WTC11 (cell line): ENCODE results near the gene ZNF280D. TPM values are rescaled to one million over a fixed set of nuclear protein-coding genes. Genes with fewer than 3 reads are reported as not detected.

Experiments
- ATAC-seq: fragments of 200-7000 bp; cut with Tn5 transposase; 2 replicates; pipeline ENCODE4 v1.10.0; 2021; ENCODE audit warnings: mild to moderate bottlenecking, moderate library complexity
- CTCF ChIA-PET: fragments of 300-600 bp; sonication (Branson Sonifier 250); formaldehyde crosslinking; loops from one replicate; lab custom pipeline; 2021; ENCODE audit warnings: antibody characterized with exemption; lab: Charles Lee
- POLR2A ChIA-PET: fragments of 350-600 bp; sonication (Branson Sonifier 250); formaldehyde crosslinking; loops from one replicate; lab custom pipeline; 2021; ENCODE audit warnings: antibody characterized with exemption; lab: Charles Lee
- DNase-seq: peaks from one replicate; pipeline ENCODE4 v3.0.0; 2021; ENCODE audit warnings: low spot score
- H3K27ac Mint-ChIP-seq: 2 replicates; pipeline ENCODE4 v1.8.0; 2021; ENCODE audit warnings: mixed read lengths
- H3K27me3 Mint-ChIP-seq: 2 replicates; pipeline ENCODE4 v1.8.0; 2021; ENCODE audit warnings: low read depth, mild to moderate bottlenecking, moderate library complexity, mixed read lengths
- H3K36me3 Mint-ChIP-seq: 2 replicates; pipeline ENCODE4 v1.8.0; 2021; ENCODE audit warnings: mixed read lengths
- H3K4me1 Mint-ChIP-seq: 2 replicates; pipeline ENCODE4 v1.8.0; 2022; ENCODE audit warnings: mixed read lengths
- H3K4me3 Mint-ChIP-seq: 2 replicates; pipeline ENCODE4 v1.8.0; 2021; ENCODE audit warnings: mild to moderate bottlenecking, moderate library complexity, mixed read lengths
- H3K9me3 Mint-ChIP-seq: 2 replicates; pipeline ENCODE4 v1.8.0; 2021; ENCODE audit warnings: mixed read lengths
- GTF2I ChIP-seq: fragments of 250-450 bp; sonication (Bioruptor Pico); conservative IDR thresholded peaks from 2 replicates; pipeline ENCODE4 v1.4.0; 2021; ENCODE audit warnings: mild to moderate bottlenecking
- IRF2 ChIP-seq: sonication (generic); formaldehyde crosslinking; IDR thresholded peaks from 2 replicates; pipeline ENCODE4 v1.8.0; 2022; ENCODE audit warnings: low read depth, missing genetic modification reagents, borderline replicate concordance
- KAT7 ChIP-seq: sonication (generic); formaldehyde crosslinking; IDR thresholded peaks from 2 replicates; pipeline ENCODE4 v1.8.1; 2023; ENCODE audit warnings: missing genetic modification reagents, mild to moderate bottlenecking, borderline replicate concordance
- MXD4 ChIP-seq: fragments of 250-450 bp; sonication (Bioruptor Pico); IDR thresholded peaks from 2 replicates; pipeline ENCODE4 v1.8.0; 2021; ENCODE audit warnings: mild to moderate bottlenecking, moderate library complexity, borderline replicate concordance
- NFATC4 ChIP-seq: fragments of 250-450 bp; sonication (Bioruptor Pico); IDR thresholded peaks from 2 replicates; pipeline ENCODE4 v1.9.0; 2021; ENCODE audit warnings: mild to moderate bottlenecking
- NR2C2 ChIP-seq: sonication (generic); formaldehyde crosslinking; IDR thresholded peaks from 2 replicates; pipeline ENCODE4 v1.8.0; 2022; ENCODE audit warnings: mild to moderate bottlenecking, missing genetic modification reagents
- PRRX2 ChIP-seq: fragments of 250-450 bp; sonication (Bioruptor Pico); IDR thresholded peaks from 2 replicates; pipeline ENCODE4 v1.8.0; 2021; ENCODE audit warnings: mild to moderate bottlenecking
- RELA ChIP-seq: sonication (generic); formaldehyde crosslinking; IDR thresholded peaks from 2 replicates; pipeline ENCODE4 v1.8.1; 2022; ENCODE audit warnings: missing genetic modification reagents, mild to moderate bottlenecking, borderline replicate concordance
- TEAD1 ChIP-seq: sonication (generic); formaldehyde crosslinking; IDR thresholded peaks from 2 replicates; pipeline ENCODE4 v1.8.0; 2022; ENCODE audit warnings: mild to moderate bottlenecking, missing genetic modification reagents
- ZNF263 ChIP-seq: sonication (generic); formaldehyde crosslinking; IDR thresholded peaks from 2 replicates; pipeline ENCODE4 v1.8.1; 2022; ENCODE audit warnings: low read depth, mild to moderate bottlenecking, moderate library complexity, missing genetic modification reagents
- ZNF396 ChIP-seq: fragments of 250-450 bp; sonication (Bioruptor Pico); IDR thresholded peaks from 2 replicates; pipeline ENCODE4 v1.8.0; 2021; ENCODE audit warnings: mild to moderate bottlenecking, moderate library complexity, borderline replicate concordance
- total RNA-seq: library from RNA; stranded (reverse); gene quantifications from 3 replicates; pipeline ENCODE4 v1.2.3, GENCODE V29; 2021
- TF ChIP-seq, protein P1 (sequence below): sonication (generic); formaldehyde crosslinking; IDR thresholded peaks from 2 replicates; pipeline ENCODE4 v1.8.1; 2023; ENCODE audit warnings: mild to moderate bottlenecking, missing genetic modification reagents
- TF ChIP-seq, protein P2 (sequence below): sonication (generic); formaldehyde crosslinking; IDR thresholded peaks from 2 replicates; pipeline ENCODE4 v1.8.1; 2022; ENCODE audit warnings: mild to moderate bottlenecking, missing genetic modification reagents, moderate library complexity, borderline replicate concordance
- TF ChIP-seq, protein P3 (sequence below): sonication (generic); formaldehyde crosslinking; IDR thresholded peaks from 2 replicates; pipeline ENCODE4 v1.8.1; 2023; ENCODE audit warnings: mild to moderate bottlenecking, missing genetic modification reagents, borderline replicate concordance
- TF ChIP-seq, protein P4 (sequence below): sonication (generic); formaldehyde crosslinking; IDR thresholded peaks from 2 replicates; pipeline ENCODE4 v1.8.1; 2023; ENCODE audit warnings: mild to moderate bottlenecking, missing genetic modification reagents, moderate library complexity
- TF ChIP-seq, protein P5 (sequence below): sonication (generic); formaldehyde crosslinking; IDR thresholded peaks from 2 replicates; pipeline ENCODE4 v1.8.1; 2022; ENCODE audit warnings: mild to moderate bottlenecking, moderate library complexity, missing genetic modification reagents
- TF ChIP-seq, protein P6 (sequence below): sonication (generic); formaldehyde crosslinking; IDR thresholded peaks from 2 replicates; pipeline ENCODE4 v1.8.1; 2023; ENCODE audit warnings: mild to moderate bottlenecking, moderate library complexity, missing genetic modification reagents
- TF ChIP-seq, protein P7 (sequence below): fragments of 250-450 bp; sonication (Bioruptor Pico); IDR thresholded peaks from 2 replicates; pipeline ENCODE4 v1.9.0; 2021; ENCODE audit warnings: moderate library complexity, mild to moderate bottlenecking, inconsistent platforms, borderline replicate concordance
- TF ChIP-seq, protein P8 (sequence below): sonication (generic); formaldehyde crosslinking; IDR thresholded peaks from 2 replicates; pipeline ENCODE4 v1.8.0; 2023; ENCODE audit warnings: mild to moderate bottlenecking, missing genetic modification reagents

Gene ZNF280D
- total RNA-seq, 1 experiment from 2014 or later, result 25.7 TPM

DNA sequence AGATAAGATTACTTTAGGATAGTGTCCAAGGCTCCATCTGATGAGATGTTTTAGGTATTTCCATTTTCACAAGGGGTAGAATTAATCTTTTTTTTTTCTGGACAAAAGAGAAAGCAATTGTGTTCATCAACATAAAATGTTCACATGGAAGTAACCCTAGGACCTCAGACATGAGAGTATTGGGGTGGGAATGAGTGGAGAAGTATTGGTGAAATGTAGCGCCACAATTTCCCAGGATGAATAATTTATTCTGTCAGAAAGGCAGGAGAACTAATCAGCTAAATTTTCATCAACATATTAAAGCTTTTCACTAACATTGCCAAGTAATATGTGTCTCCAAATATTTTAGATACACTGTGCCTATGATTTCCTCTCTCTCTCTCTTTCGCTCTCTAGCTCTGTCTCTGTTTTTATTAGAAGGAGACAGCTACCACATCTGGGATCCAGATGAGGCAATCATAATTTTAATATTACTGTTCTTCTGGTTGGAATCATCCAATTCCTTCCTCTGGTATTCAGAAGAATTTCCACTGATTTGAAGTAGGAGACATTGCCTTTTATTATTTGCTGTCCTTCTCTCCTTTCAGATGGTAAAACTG is 21.6 kb upstream of the ZNF280D start:
- CTCF ChIA-PET, result no interaction called here
- ATAC-seq (no peak), DNase-seq (no peak)
- POLR2A ChIA-PET, result no interaction called here
- Mint-ChIP-seq H3K4me3 (no peak overlapping the region), H3K27ac (no peak overlapping the region), H3K4me1 (peaks cover 2% of the 10 kb centered on the region), H3K36me3 (no peaks in the 10 kb centered on the region), H3K27me3 (no peaks in the 10 kb centered on the region; the same call in 1 of the 2 replicates)
- TF ChIP-seq PRRX2 (CRISPR knock-in tag), result no peak
- TF ChIP-seq ZNF263 (CRISPR knock-in tag), result no peak
- no peak for TF ChIP-seq RELA
- TF ChIP-seq, protein P1, sequence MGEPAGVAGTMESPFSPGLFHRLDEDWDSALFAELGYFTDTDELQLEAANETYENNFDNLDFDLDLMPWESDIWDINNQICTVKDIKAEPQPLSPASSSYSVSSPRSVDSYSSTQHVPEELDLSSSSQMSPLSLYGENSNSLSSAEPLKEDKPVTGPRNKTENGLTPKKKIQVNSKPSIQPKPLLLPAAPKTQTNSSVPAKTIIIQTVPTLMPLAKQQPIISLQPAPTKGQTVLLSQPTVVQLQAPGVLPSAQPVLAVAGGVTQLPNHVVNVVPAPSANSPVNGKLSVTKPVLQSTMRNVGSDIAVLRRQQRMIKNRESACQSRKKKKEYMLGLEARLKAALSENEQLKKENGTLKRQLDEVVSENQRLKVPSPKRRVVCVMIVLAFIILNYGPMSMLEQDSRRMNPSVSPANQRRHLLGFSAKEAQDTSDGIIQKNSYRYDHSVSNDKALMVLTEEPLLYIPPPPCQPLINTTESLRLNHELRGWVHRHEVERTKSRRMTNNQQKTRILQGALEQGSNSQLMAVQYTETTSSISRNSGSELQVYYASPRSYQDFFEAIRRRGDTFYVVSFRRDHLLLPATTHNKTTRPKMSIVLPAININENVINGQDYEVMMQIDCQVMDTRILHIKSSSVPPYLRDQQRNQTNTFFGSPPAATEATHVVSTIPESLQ (CRISPR knock-in tag), result no peak
- TF ChIP-seq, protein P2, sequence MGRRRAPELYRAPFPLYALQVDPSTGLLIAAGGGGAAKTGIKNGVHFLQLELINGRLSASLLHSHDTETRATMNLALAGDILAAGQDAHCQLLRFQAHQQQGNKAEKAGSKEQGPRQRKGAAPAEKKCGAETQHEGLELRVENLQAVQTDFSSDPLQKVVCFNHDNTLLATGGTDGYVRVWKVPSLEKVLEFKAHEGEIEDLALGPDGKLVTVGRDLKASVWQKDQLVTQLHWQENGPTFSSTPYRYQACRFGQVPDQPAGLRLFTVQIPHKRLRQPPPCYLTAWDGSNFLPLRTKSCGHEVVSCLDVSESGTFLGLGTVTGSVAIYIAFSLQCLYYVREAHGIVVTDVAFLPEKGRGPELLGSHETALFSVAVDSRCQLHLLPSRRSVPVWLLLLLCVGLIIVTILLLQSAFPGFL (CRISPR knock-in tag), result no peak
- no peak for TF ChIP-seq NFATC4 (CRISPR knock-in tag)
- no peak for TF ChIP-seq KAT7
- TF ChIP-seq TEAD1 (CRISPR knock-in tag), result no peak
- TF ChIP-seq GTF2I (CRISPR knock-in tag), result no peak
- TF ChIP-seq, protein P3, sequence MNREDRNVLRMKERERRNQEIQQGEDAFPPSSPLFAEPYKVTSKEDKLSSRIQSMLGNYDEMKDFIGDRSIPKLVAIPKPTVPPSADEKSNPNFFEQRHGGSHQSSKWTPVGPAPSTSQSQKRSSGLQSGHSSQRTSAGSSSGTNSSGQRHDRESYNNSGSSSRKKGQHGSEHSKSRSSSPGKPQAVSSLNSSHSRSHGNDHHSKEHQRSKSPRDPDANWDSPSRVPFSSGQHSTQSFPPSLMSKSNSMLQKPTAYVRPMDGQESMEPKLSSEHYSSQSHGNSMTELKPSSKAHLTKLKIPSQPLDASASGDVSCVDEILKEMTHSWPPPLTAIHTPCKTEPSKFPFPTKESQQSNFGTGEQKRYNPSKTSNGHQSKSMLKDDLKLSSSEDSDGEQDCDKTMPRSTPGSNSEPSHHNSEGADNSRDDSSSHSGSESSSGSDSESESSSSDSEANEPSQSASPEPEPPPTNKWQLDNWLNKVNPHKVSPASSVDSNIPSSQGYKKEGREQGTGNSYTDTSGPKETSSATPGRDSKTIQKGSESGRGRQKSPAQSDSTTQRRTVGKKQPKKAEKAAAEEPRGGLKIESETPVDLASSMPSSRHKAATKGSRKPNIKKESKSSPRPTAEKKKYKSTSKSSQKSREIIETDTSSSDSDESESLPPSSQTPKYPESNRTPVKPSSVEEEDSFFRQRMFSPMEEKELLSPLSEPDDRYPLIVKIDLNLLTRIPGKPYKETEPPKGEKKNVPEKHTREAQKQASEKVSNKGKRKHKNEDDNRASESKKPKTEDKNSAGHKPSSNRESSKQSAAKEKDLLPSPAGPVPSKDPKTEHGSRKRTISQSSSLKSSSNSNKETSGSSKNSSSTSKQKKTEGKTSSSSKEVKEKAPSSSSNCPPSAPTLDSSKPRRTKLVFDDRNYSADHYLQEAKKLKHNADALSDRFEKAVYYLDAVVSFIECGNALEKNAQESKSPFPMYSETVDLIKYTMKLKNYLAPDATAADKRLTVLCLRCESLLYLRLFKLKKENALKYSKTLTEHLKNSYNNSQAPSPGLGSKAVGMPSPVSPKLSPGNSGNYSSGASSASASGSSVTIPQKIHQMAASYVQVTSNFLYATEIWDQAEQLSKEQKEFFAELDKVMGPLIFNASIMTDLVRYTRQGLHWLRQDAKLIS, result no peak
- no peak for TF ChIP-seq MXD4
- TF ChIP-seq, protein P4, sequence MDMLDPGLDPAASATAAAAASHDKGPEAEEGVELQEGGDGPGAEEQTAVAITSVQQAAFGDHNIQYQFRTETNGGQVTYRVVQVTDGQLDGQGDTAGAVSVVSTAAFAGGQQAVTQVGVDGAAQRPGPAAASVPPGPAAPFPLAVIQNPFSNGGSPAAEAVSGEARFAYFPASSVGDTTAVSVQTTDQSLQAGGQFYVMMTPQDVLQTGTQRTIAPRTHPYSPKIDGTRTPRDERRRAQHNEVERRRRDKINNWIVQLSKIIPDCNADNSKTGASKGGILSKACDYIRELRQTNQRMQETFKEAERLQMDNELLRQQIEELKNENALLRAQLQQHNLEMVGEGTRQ, result no peak
- TF ChIP-seq, protein P5, sequence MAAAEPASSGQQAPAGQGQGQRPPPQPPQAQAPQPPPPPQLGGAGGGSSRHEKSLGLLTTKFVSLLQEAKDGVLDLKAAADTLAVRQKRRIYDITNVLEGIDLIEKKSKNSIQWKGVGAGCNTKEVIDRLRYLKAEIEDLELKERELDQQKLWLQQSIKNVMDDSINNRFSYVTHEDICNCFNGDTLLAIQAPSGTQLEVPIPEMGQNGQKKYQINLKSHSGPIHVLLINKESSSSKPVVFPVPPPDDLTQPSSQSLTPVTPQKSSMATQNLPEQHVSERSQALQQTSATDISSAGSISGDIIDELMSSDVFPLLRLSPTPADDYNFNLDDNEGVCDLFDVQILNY (CRISPR knock-in tag), result no peak
- TF ChIP-seq NR2C2 (CRISPR knock-in tag), result no peak
- TF ChIP-seq, all 79 proteins: peak for 0
- no peaks in the 10 kb centered on the region for H3K9me3 Mint-ChIP-seq

DNA sequence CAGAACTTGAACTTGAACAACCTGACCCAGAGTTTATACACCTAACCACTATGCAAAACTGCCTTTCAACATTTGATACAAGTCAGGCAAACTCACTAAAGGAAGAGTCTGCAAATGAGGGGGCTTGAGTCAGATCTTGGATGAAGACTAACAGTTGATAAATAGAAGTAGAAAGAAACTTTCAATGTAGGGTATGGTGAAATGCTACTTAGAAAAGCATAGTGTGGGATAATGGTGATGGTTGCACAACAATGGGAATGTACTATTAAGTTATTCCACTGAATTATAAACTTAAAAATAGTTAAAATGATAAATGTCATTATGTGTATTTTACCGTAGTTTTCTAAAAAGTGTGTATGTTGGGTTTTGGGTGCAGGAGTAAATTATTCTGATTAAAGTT is 19.7 kb upstream of the ZNF280D start:
- TF ChIP-seq, protein P6, sequence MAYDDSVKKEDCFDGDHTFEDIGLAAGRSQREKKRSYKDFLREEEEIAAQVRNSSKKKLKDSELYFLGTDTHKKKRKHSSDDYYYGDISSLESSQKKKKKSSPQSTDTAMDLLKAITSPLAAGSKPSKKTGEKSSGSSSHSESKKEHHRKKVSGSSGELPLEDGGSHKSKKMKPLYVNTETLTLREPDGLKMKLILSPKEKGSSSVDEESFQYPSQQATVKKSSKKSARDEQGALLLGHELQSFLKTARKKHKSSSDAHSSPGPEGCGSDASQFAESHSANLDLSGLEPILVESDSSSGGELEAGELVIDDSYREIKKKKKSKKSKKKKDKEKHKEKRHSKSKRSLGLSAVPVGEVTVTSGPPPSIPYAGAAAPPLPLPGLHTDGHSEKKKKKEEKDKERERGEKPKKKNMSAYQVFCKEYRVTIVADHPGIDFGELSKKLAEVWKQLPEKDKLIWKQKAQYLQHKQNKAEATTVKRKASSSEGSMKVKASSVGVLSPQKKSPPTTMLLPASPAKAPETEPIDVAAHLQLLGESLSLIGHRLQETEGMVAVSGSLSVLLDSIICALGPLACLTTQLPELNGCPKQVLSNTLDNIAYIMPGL (CRISPR knock-in tag), result no peak
- TF ChIP-seq ZNF396 (no peak), IRF2 (CRISPR knock-in tag) (no peak)
- TF ChIP-seq, protein P7, sequence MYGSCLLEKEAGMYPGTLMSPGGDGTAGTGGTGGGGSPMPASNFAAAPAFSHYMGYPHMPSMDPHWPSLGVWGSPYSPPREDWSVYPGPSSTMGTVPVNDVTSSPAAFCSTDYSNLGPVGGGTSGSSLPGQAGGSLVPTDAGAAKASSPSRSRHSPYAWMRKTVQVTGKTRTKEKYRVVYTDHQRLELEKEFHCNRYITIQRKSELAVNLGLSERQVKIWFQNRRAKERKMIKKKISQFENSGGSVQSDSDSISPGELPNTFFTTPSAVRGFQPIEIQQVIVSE (CRISPR knock-in tag), result no peak
- TF ChIP-seq, protein P8, sequence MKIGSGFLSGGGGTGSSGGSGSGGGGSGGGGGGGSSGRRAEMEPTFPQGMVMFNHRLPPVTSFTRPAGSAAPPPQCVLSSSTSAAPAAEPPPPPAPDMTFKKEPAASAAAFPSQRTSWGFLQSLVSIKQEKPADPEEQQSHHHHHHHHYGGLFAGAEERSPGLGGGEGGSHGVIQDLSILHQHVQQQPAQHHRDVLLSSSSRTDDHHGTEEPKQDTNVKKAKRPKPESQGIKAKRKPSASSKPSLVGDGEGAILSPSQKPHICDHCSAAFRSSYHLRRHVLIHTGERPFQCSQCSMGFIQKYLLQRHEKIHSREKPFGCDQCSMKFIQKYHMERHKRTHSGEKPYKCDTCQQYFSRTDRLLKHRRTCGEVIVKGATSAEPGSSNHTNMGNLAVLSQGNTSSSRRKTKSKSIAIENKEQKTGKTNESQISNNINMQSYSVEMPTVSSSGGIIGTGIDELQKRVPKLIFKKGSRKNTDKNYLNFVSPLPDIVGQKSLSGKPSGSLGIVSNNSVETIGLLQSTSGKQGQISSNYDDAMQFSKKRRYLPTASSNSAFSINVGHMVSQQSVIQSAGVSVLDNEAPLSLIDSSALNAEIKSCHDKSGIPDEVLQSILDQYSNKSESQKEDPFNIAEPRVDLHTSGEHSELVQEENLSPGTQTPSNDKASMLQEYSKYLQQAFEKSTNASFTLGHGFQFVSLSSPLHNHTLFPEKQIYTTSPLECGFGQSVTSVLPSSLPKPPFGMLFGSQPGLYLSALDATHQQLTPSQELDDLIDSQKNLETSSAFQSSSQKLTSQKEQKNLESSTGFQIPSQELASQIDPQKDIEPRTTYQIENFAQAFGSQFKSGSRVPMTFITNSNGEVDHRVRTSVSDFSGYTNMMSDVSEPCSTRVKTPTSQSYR (CRISPR knock-in tag), result no peak
- DNase-seq (no peak), ATAC-seq (no peak)
- ChIA-PET POLR2A (no interaction called here), CTCF (interaction anchor here (1.4 kb wide), 1 partner anchor 13 kb away, joined by 3 read pairs; no protein-coding TSS in a partner anchor)
- no peaks in the 10 kb centered on the region for H3K4me1 Mint-ChIP-seq
- H3K27me3 Mint-ChIP-seq, result no peaks in the 10 kb centered on the region; the same call in 1 of the 2 replicates
- H3K4me3 Mint-ChIP-seq, result no peak overlapping the region
- H3K36me3 Mint-ChIP-seq, result no peaks in the 10 kb centered on the region
- H3K9me3 Mint-ChIP-seq, result no peaks in the 10 kb centered on the region
- H3K27ac Mint-ChIP-seq, result no peak overlapping the region
